ENCODE results near the gene ARFRP1. TPM values are rescaled to one million over a fixed set of nuclear protein-coding genes. Genes with fewer than 3 reads are reported as not detected.

ARFRP1 gene
- total and polyA plus RNA-seq, 2 of the 13 experiments (the other 11 are each of a cell fraction or from before 2014, with no cell fraction given) = 32.0 to 51.1 TPM

DNA sequence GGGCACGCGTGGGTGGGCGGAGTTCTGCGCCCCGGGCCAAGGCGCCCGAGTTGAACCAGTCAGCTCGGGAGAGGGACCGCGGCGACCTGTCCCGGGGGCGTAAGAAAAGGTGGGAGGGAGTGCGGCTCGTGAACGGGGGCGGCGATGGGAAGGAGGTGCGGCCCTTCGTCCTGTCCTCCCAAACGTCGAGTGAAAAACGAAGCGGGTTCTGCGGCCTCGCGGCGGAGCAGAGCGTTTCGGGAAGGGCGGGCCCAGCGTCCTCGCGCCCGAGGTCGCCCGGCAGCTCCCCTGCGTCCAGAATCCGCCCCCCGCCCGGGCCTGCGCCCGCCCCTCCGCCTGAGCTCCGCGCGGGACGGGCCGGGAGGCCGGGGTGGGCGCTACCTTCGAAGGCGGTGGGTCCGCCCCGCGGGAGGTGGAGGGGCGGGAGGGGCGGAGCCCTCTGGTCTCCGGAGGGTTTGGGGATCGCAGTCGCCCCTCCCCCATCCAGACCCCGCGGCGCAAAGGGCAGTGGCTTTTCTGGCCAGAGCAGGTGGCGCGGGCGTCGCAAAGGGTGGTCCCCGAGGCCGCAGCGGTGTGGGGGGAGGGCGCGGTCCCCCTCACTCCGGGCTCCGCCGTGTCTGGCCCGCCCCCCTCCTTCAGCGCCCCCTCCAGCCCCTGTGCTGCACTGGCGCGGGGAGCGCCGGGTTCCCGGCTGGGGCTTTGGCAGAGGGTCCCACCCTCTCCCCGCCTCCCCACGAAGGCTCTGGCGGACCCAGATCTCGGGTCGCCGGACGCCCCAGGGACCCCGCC, 55.4 kb downstream of the ARFRP1 start (continued):
- TF ChIP-seq ZNF34 (CRISPR knock-in tag; IDR thresholded peaks at IDR 0.05; ENCODE audit: borderline replicate concordance) (0 out of 2 replicates have a peak, but pooled peaks have one; percentile 72), RNF2 (conservative IDR thresholded peaks at IDR 0.05; ENCODE audit: low read depth) (no peak), ZNF350 (CRISPR knock-in tag; IDR thresholded peaks at IDR 0.05; ENCODE audit: borderline replicate concordance, low read depth) (no peak), U2AF2 (IDR thresholded peaks at IDR 0.05; ENCODE audit: low read depth, low read length) (no peak), ZNF614 (CRISPR knock-in tag; IDR thresholded peaks at IDR 0.05; ENCODE audit: borderline replicate concordance) (no peak), KDM3A (CRISPR knock-in tag; IDR thresholded peaks at IDR 0.05; ENCODE audit: low read depth) (no peak), ESRRA (CRISPR knock-in tag; IDR thresholded peaks at IDR 0.05; ENCODE audit: low read depth) (no peak; the same call in 1 of the 2 replicates), FOXC1 (CRISPR knock-in tag; IDR thresholded peaks at IDR 0.05; ENCODE audit: borderline replicate concordance) (0 out of 2 replicates have a peak, but pooled peaks have one; percentile 46), TARDBP (CRISPR knock-in tag; IDR thresholded peaks at IDR 0.05) (no peak), ZMYM4 (CRISPR knock-in tag; IDR thresholded peaks at IDR 0.05) (no peak; the same call in 1 of the 2 replicates), MTF1 (CRISPR knock-in tag; IDR thresholded peaks at IDR 0.05) (no peak), ZNF788 (CRISPR knock-in tag; IDR thresholded peaks at IDR 0.05; ENCODE audit: borderline replicate concordance) (no peak), RXRA (CRISPR knock-in tag; IDR thresholded peaks at IDR 0.05) (no peak), RORA (CRISPR knock-in tag; IDR thresholded peaks at IDR 0.05) (no peak), MEF2D (CRISPR knock-in tag; IDR thresholded peaks at IDR 0.05) (0 out of 2 replicates have a peak, but pooled peaks have one; percentile 35), ZNF841 (CRISPR knock-in tag; IDR thresholded peaks at IDR 0.05; ENCODE audit: borderline replicate concordance) (no peak), RAD51 (IDR thresholded peaks at IDR 0.05; ENCODE audit: borderline replicate concordance) (no peak), ZFP41 (CRISPR knock-in tag; IDR thresholded peaks at IDR 0.05; ENCODE audit: borderline replicate concordance) (no peak)
- TF ChIP-seq, protein P1, sequence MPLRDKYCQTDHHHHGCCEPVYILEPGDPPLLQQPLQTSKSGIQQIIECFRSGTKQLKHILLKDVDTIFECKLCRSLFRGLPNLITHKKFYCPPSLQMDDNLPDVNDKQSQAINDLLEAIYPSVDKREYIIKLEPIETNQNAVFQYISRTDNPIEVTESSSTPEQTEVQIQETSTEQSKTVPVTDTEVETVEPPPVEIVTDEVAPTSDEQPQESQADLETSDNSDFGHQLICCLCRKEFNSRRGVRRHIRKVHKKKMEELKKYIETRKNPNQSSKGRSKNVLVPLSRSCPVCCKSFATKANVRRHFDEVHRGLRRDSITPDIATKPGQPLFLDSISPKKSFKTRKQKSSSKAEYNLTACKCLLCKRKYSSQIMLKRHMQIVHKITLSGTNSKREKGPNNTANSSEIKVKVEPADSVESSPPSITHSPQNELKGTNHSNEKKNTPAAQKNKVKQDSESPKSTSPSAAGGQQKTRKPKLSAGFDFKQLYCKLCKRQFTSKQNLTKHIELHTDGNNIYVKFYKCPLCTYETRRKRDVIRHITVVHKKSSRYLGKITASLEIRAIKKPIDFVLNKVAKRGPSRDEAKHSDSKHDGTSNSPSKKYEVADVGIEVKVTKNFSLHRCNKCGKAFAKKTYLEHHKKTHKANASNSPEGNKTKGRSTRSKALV (CRISPR knock-in tag; IDR thresholded peaks at IDR 0.05) = no peak
- TF ChIP-seq, protein P2, sequence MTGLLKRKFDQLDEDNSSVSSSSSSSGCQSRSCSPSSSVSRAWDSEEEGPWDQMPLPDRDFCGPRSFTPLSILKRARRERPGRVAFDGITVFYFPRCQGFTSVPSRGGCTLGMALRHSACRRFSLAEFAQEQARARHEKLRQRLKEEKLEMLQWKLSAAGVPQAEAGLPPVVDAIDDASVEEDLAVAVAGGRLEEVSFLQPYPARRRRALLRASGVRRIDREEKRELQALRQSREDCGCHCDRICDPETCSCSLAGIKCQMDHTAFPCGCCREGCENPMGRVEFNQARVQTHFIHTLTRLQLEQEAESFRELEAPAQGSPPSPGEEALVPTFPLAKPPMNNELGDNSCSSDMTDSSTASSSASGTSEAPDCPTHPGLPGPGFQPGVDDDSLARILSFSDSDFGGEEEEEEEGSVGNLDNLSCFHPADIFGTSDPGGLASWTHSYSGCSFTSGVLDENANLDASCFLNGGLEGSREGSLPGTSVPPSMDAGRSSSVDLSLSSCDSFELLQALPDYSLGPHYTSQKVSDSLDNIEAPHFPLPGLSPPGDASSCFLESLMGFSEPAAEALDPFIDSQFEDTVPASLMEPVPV (CRISPR knock-in tag; IDR thresholded peaks at IDR 0.05) = peak; percentile 19; the same call in 1 of the 2 replicates
- TF ChIP-seq, protein P3, sequence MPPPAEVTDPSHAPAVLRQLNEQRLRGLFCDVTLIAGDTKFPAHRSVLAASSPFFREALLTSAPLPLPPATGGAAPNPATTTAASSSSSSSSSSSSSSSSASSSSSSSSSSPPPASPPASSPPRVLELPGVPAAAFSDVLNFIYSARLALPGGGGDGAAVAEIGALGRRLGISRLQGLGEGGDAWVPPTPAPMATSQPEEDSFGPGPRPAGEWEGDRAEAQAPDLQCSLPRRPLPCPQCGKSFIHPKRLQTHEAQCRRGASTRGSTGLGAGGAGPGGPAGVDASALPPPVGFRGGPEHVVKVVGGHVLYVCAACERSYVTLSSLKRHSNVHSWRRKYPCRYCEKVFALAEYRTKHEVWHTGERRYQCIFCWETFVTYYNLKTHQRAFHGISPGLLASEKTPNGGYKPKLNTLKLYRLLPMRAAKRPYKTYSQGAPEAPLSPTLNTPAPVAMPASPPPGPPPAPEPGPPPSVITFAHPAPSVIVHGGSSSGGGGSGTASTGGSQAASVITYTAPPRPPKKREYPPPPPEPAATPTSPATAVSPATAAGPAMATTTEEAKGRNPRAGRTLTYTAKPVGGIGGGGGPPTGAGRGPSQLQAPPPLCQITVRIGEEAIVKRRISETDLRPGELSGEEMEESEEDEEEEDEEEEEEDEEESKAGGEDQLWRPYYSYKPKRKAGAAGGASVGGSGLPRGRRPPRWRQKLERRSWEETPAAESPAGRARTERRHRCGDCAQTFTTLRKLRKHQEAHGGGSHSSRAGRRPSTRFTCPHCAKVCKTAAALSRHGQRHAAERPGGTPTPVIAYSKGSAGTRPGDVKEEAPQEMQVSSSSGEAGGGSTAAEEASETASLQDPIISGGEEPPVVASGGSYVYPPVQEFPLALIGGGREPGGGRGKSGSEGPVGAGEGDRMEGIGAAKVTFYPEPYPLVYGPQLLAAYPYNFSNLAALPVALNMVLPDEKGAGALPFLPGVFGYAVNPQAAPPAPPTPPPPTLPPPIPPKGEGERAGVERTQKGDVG (CRISPR knock-in tag; IDR thresholded peaks at IDR 0.05; ENCODE audit: borderline replicate concordance) = no peak
